Urinary bladder (tissue), 4 donors: ENCODE results near the gene VWA3B. TPM values are rescaled to one million over a fixed set of nuclear protein-coding genes. Genes with fewer than 3 reads are reported as not detected.
"Not testable (repeated sequence)": the region's sequence is repeated elsewhere in the genome, so short reads cannot be mapped to it uniquely, and the experiment has no call there.

ENCODE experiments used
- DNase-seq: peaks from one replicate; pipeline ENCODE4 v3.0.0-alpha.2; 2015; ENCODE audit errors: extremely low spot score
- H3K27ac ChIP-seq: one replicate; pipeline ENCODE4 v1.5.1; 2013; ENCODE audit warnings: low read depth, mild to moderate bottlenecking, moderate library complexity
- H3K36me3 ChIP-seq: one replicate; pipeline ENCODE4 v1.6.1; 2013; ENCODE audit warnings: mild to moderate bottlenecking, moderate library complexity; ENCODE audit not compliant: insufficient read depth
- H3K4me1 ChIP-seq: one replicate; pipeline ENCODE4 v1.6.1; 2013; ENCODE audit warnings: mild to moderate bottlenecking, moderate library complexity; ENCODE audit not compliant: insufficient read depth
- H3K4me3 ChIP-seq: one replicate; pipeline ENCODE4 v1.5.1; 2013; ENCODE audit warnings: low read depth, low read length
- WGBS: extraction: QIAGEN DNeasy Blood & Tissue Kit; methylation state at CpG from one replicate; pipeline ENCODE4 v1.1.7; 2013; 5-methylcytosine and 5-hydroxymethylcytosine counted together
- polyA plus RNA-seq: library from polyadenylated mRNA; stranded (reverse); fragments of 200-250 nt; gene quantifications from one replicate; pipeline ENCODE4 v1.2.3, GENCODE V29; 2013
- total RNA-seq: library from RNA; depleted of rRNA; stranded (reverse); fragments of >200 nt; gene quantifications from one replicate; pipeline ENCODE4 v1.2.3, GENCODE V29; 2014
- donor health status: healthy with polysubstance abuse.
- donor health status: healthy.

Gene VWA3B
- total and polyA plus RNA-seq, 2 donors: 0.11 to 0.48 TPM

- no peak overlapping the region for H3K4me3 ChIP-seq
- DNase-seq: no peak
- H3K4me1 ChIP-seq: no peaks in the 10 kb centered on the region
- peaks cover 2% of the 10 kb centered on the region for H3K36me3 ChIP-seq
- no peak overlapping the region for H3K27ac ChIP-seq
- WGBS: 90% methylated on average over 3 of the region's 3 CpGs
These were observed 6.2 kb downstream of the VWA3B start for GRCh38 chr2:98093146-98093545.

- Histone ChIP-seq H3K27ac (no peak overlapping the region), H3K4me1 (no peaks in the 10 kb centered on the region), H3K36me3 (peaks cover 2% of the 10 kb centered on the region), H3K4me3 (no peak overlapping the region)
- DNase-seq: no peak
- WGBS: 83% methylated on average over 5 of the region's 5 CpGs
These were observed 6.6 kb downstream of the VWA3B start for GRCh38 chr2:98093611-98094010.

GRCh38 chr2:98099939-98100743, 13.2 kb downstream of the VWA3B start:
- Histone ChIP-seq H3K4me1 (no peaks in the 10 kb centered on the region), H3K4me3 (no peak overlapping the region), H3K27ac (no peak overlapping the region), H3K36me3 (peaks cover 2% of the 10 kb centered on the region)
- WGBS: 80% methylated on average over 6 of the region's 6 CpGs
- DNase-seq: no peak

GRCh38 chr2:98102315-98102714, 15.3 kb downstream of the VWA3B start:
- not testable (repeated sequence) for DNase-seq, H3K4me1 ChIP-seq, H3K4me3 ChIP-seq, H3K27ac ChIP-seq, H3K36me3 ChIP-seq
- 97% methylated on average over 17 of the region's 17 CpGs for WGBS

GRCh38 chr2:98102878-98103277, 15.9 kb downstream of the VWA3B start:
- H3K4me3 ChIP-seq: no peak overlapping the region
- H3K36me3 ChIP-seq: no peaks in the 10 kb centered on the region
- H3K4me1 ChIP-seq: no peaks in the 10 kb centered on the region
- no peak for DNase-seq
- H3K27ac ChIP-seq: no peak overlapping the region

- no peak overlapping the region for H3K27ac ChIP-seq
- DNase-seq: no peak
- 59% methylated on average over 2 of the region's 2 CpGs for WGBS
- no peak overlapping the region for H3K4me3 ChIP-seq
- no peaks in the 10 kb centered on the region for H3K36me3 ChIP-seq
- no peaks in the 10 kb centered on the region for H3K4me1 ChIP-seq
These were observed 21.1 kb downstream of the VWA3B start for GRCh38 chr2:98108110-98108509.

GRCh38 chr2:98110741-98111140, 23.8 kb downstream of the VWA3B start:
- Histone ChIP-seq H3K4me3 (no peak overlapping the region), H3K27ac (no peak overlapping the region), H3K36me3 (no peaks in the 10 kb centered on the region), H3K4me1 (no peaks in the 10 kb centered on the region)
- WGBS: 82% methylated on average over 2 of the region's 2 CpGs
- DNase-seq: no peak

- no peak for DNase-seq
- Histone ChIP-seq H3K4me3 (no peak overlapping the region), H3K27ac (no peak overlapping the region), H3K4me1 (no peaks in the 10 kb centered on the region), H3K36me3 (no peaks in the 10 kb centered on the region)
- 85% methylated on average over 6 of the region's 6 CpGs for WGBS
These were observed 27.8 kb downstream of the VWA3B start for GRCh38 chr2:98114643-98115330.

GRCh38 chr2:98118161-98118560, 31.2 kb downstream of the VWA3B start:
- WGBS: 79% methylated on average over 4 of the region's 4 CpGs
- Histone ChIP-seq H3K36me3 (no peaks in the 10 kb centered on the region), H3K4me3 (no peak overlapping the region), H3K4me1 (no peaks in the 10 kb centered on the region), H3K27ac (no peak overlapping the region)
- no peak for DNase-seq

- no peak overlapping the region for H3K27ac ChIP-seq
- no peak for DNase-seq
- WGBS: 49% methylated on average over 2 of the region's 2 CpGs
These were observed 31.9 kb downstream of the VWA3B start for GRCh38 chr2:98118852-98119251.

GRCh38 chr2:98121149-98121548, 34.2 kb downstream of the VWA3B start:
- H3K4me1 ChIP-seq: no peaks in the 10 kb centered on the region
- DNase-seq: no peak
- WGBS: 69% methylated on average over 8 of the region's 8 CpGs
- H3K27ac ChIP-seq: no peak overlapping the region
- H3K36me3 ChIP-seq: no peaks in the 10 kb centered on the region
- no peak overlapping the region for H3K4me3 ChIP-seq

More at GRCh38 chr2:98118852-98119251, 31.9 kb downstream of the VWA3B start:
- Histone ChIP-seq H3K4me3 (no peak overlapping the region), H3K36me3 (no peaks in the 10 kb centered on the region), H3K4me1 (no peaks in the 10 kb centered on the region)

- DNase-seq: no peak
- Histone ChIP-seq H3K27ac (no peak overlapping the region), H3K4me1 (no peaks in the 10 kb centered on the region), H3K36me3 (no peaks in the 10 kb centered on the region), H3K4me3 (no peak overlapping the region)
- WGBS: 47% methylated on average over 3 of the region's 3 CpGs
These were observed 35.6 kb downstream of the VWA3B start for GRCh38 chr2:98122524-98122923.

GRCh38 chr2:98123286-98123685, 36.3 kb downstream of the VWA3B start:
- DNase-seq: no peak
- no peaks in the 10 kb centered on the region for H3K36me3 ChIP-seq
- 60% methylated on average over 8 of the region's 8 CpGs for WGBS
- no peaks in the 10 kb centered on the region for H3K4me1 ChIP-seq
- no peak overlapping the region for H3K27ac ChIP-seq
- no peak overlapping the region for H3K4me3 ChIP-seq

- DNase-seq: no peak
- Histone ChIP-seq H3K4me3 (no peak overlapping the region), H3K36me3 (no peaks in the 10 kb centered on the region), H3K4me1 (no peaks in the 10 kb centered on the region), H3K27ac (no peak overlapping the region)
- whole genome bisulfite sequencing: 69% methylated on average over 5 of the region's 5 CpGs
These were observed 39.1 kb downstream of the VWA3B start for GRCh38 chr2:98126061-98126460.
